Naive thymus-derived CD4-positive, alpha-beta T cell (primary cell): Measurements from ENCODE around the gene SAP30BP. TPM values are rescaled to one million over a fixed set of nuclear protein-coding genes. Genes with fewer than 3 reads are reported as not detected.

ENCODE experiments used
- ATAC-seq: fragments of 150-1000 bp; cut with Tn5 transposase; 2 replicates; pipeline ENCODE4 v1.10.0; 2021; ENCODE audit warnings: mild to moderate bottlenecking, moderate library complexity
- CTCF ChIA-PET: fragments of 350-600 bp; sonication (Branson Sonifier 250); formaldehyde crosslinking; loops from one replicate; lab custom pipeline; 2021; ENCODE audit warnings: antibody characterized with exemption; lab: Charles Lee
- POLR2A ChIA-PET: fragments of 350-600 bp; sonication (Branson Sonifier 250); formaldehyde crosslinking; loops from one replicate; lab custom pipeline; 2021; ENCODE audit warnings: antibody characterized with exemption, inconsistent platforms; lab: Charles Lee
- DNase-seq, 9 donors: peaks; one replicate each; pipeline versions ENCODE4 v3.0.0 to v3.0.0-alpha.2; 2020 to 2022; ENCODE audit warnings: mixed read lengths in 1 of 9
- H3K27ac ChIP-seq: one replicate; pipeline ENCODE4 v1.7.0; 2013; ENCODE audit warnings: mild to moderate bottlenecking, low read depth, low read length, moderate library complexity
- H3K27me3 ChIP-seq, 2 donors: one replicate each; pipeline ENCODE4 v1.7.0; 2013; ENCODE audit warnings: low read length in 2 of 2, mild to moderate bottlenecking in 2 of 2, moderate library complexity in 2 of 2; ENCODE audit not compliant: control insufficient read depth in 2 of 2, insufficient read depth in 2 of 2
- H3K36me3 ChIP-seq, 3 experiments: 1 replicate in 2 of 3; 2 replicates in 1 of 3; pipeline ENCODE4 v1.7.0; 2013; ENCODE audit warnings: low read length in 3 of 3, mild to moderate bottlenecking in 3 of 3, moderate library complexity in 1 of 3; ENCODE audit not compliant: insufficient read depth in 3 of 3, control insufficient read depth in 2 of 3
- H3K4me1 ChIP-seq, 2 donors: one replicate each; pipeline ENCODE4 v1.7.0; 2013; ENCODE audit warnings: low read length in 2 of 2, mild to moderate bottlenecking in 2 of 2, moderate library complexity in 1 of 2; ENCODE audit not compliant: control insufficient read depth in 2 of 2, insufficient read depth in 2 of 2
- H3K4me3 ChIP-seq: 2 replicates; pipeline ENCODE4 v1.7.0; 2013; ENCODE audit warnings: mild to moderate bottlenecking, low read length
- H3K9me3 ChIP-seq, 3 experiments: 1 replicate in 2 of 3; 2 replicates in 1 of 3; pipeline ENCODE4 v1.7.0; 2013; ENCODE audit warnings: low read length in 3 of 3; ENCODE audit not compliant: control insufficient read depth in 2 of 3
- H3K27ac Mint-ChIP-seq, 9 donors: one replicate each; pipeline ENCODE4 v1.8.0; 2020 to 2022; ENCODE audit warnings: mixed read lengths in 9 of 9, mild to moderate bottlenecking in 8 of 9, moderate library complexity in 5 of 9, inconsistent platforms in 2 of 9
- H3K27me3 Mint-ChIP-seq, 5 donors: one replicate each; pipeline ENCODE4 v1.8.0; 2021 to 2022; ENCODE audit warnings: mixed read lengths in 5 of 5, mild to moderate bottlenecking in 1 of 5
- H3K36me3 Mint-ChIP-seq, 5 donors: one replicate each; pipeline ENCODE4 v1.8.0; 2020 to 2022; ENCODE audit warnings: mixed read lengths in 5 of 5, mild to moderate bottlenecking in 3 of 5, inconsistent platforms in 1 of 5
- H3K4me1 Mint-ChIP-seq, 7 donors: one replicate each; pipeline ENCODE4 v1.8.0; 2020 to 2022; ENCODE audit warnings: mixed read lengths in 7 of 7, mild to moderate bottlenecking in 3 of 7, inconsistent platforms in 1 of 7
- H3K4me3 Mint-ChIP-seq, 10 donors: one replicate each; pipeline ENCODE4 v1.8.0; 2020 to 2022; ENCODE audit warnings: mild to moderate bottlenecking in 10 of 10, mixed read lengths in 10 of 10, moderate library complexity in 6 of 10, inconsistent platforms in 2 of 10
- H3K9me3 Mint-ChIP-seq, 11 donors: one replicate each; pipeline ENCODE4 v1.8.0; 2020 to 2022; ENCODE audit warnings: mixed read lengths in 11 of 11, mild to moderate bottlenecking in 4 of 11, inconsistent platforms in 1 of 11, moderate library complexity in 1 of 11
- intact Hi-C, 2 donors: fragments of 100-400 bp; cut with micrococcal nuclease; formaldehyde crosslinking; loops; one replicate each; pipeline ENCODE4 v1.15.1; 2023
- polyA plus RNA-seq, 2 donors: library from polyadenylated mRNA; unstranded; fragments of 300-500 nt; fragmentation: Illumina TruSeq; gene quantifications; one replicate each; pipeline ENCODE4 v1.2.3, GENCODE V29; 2021
- total RNA-seq, 6 experiments: library from RNA in 5 of 6; stranded (reverse) in 5 of 6; gene quantifications; 1 replicate in 5 of 6; 2 replicates in 1 of 6; pipeline ENCODE4 v1.2.3 and lab custom pipeline; 2021 to 2026

SAP30BP gene
- total and polyA plus RNA-seq, 7 experiments from 2014 or later = 69.5 to 198 (median 114) TPM

DNA sequence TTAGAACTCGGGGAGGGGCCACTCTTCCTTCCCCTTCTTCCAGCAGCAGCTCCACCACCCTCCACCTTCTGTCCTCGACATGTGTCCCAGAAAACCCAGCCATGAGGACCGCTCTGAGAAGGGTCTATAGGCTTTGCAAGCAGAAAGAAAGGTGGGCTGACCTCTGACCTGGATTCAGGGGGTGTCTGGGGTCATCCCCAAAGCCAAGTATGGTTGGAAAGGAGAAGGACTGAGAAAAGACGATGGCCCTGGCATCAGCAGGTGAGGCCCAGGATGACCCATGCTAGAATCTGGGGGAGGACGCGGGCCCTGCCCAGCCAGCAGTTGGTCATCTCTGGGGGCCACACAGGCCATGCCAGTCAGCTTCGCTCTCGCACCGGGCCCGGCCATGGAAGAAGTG, 40.0 kb upstream of the SAP30BP start:
- ATAC-seq (no peak), DNase-seq (no peak)
- POLR2A ChIA-PET = no interaction called here
- H3K27me3 Mint-ChIP-seq = no peaks in the 10 kb centered on the region
- no peak overlapping the region for H3K27ac Mint-ChIP-seq
- Histone ChIP-seq H3K4me1 (no peaks in the 10 kb centered on the region), H3K9me3 (no peaks in the 10 kb centered on the region), H3K4me3 (no peak overlapping the region), H3K36me3 (peaks cover 0 to 69% (median 0%) of the 10 kb centered on the region in 3 experiments), H3K27me3 (no peaks in the 10 kb centered on the region), H3K27ac (no peak overlapping the region)
- intact Hi-C loops = no loop called here
- H3K4me1 Mint-ChIP-seq = peaks cover 0 to 5% (median 0%) of the 10 kb centered on the region in 7 donors
- H3K36me3 Mint-ChIP-seq = no peaks in the 10 kb centered on the region
- H3K9me3 Mint-ChIP-seq = no peaks in the 10 kb centered on the region
- CTCF ChIA-PET = interaction anchor here (4.4 kb wide), 1 partner anchor 122 kb away, joined by 25 read pairs; no protein-coding TSS in a partner anchor
- no peak overlapping the region for H3K4me3 Mint-ChIP-seq

DNA sequence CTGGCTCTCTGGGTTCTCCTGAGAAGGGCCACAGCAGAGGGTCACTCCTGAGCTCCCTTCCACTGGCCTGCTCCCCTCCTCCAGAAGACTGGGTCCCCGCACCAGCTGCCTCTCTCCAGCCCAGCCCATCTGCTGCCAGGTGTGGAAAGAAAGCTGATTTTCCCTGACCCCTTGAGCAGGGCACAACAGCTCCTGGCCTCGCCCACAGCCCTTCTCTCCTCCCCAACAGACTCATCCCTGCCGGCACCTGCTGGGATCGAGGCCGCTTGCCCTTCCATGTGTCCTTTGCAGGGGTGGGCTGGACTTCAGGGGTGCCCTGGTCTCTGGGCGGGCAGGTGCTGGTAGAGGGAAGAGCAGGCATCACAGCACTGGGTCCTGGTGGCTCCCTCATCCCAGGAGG, 38.7 kb upstream of the SAP30BP start:
- intact Hi-C loops = no loop called here
- Histone ChIP-seq H3K9me3 (no peaks in the 10 kb centered on the region), H3K4me3 (no peak overlapping the region), H3K4me1 (peaks cover 0 to 4% of the 10 kb centered on the region in 2 donors), H3K27ac (no peak overlapping the region), H3K27me3 (no peaks in the 10 kb centered on the region), H3K36me3 (peaks cover 0 to 64% (median 0%) of the 10 kb centered on the region in 3 experiments)
- no peak overlapping the region for H3K27ac Mint-ChIP-seq
- CTCF ChIA-PET = interaction anchor here (0.7 to 3.0 kb wide), 2 partner anchors 27 to 120 kb away, joined by 3 to 23 read pairs; no protein-coding TSS in a partner anchor
- no peak overlapping the region for H3K4me3 Mint-ChIP-seq
- no peaks in the 10 kb centered on the region for H3K36me3 Mint-ChIP-seq
- ATAC-seq (no peak), DNase-seq (no peak)
- POLR2A ChIA-PET = no interaction called here
- H3K4me1 Mint-ChIP-seq = peaks cover 0 to 8% (median 3%) of the 10 kb centered on the region in 7 donors
- H3K27me3 Mint-ChIP-seq = no peaks in the 10 kb centered on the region
- no peaks in the 10 kb centered on the region for H3K9me3 Mint-ChIP-seq

DNA sequence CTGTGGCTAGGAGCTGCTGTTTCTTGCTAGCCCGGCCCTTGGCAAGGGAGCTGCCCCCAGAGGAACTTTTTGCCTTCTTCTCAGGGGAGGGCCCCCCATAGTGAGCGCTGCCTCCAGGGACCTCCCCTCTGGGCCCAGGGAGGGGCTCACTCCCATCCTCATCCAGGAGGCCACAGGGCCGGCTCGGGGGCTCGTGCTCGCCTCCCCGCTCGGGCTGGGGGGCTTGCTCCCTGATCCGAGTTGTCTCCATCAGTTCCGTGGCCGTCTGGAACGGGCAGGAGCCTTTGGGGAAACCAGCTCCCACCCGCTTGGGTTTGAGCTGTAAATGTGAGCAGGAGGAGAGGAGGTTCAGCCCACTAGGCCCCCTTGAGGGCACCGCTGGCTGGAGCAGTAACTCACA, 38.0 kb upstream of the SAP30BP start:
- no peak overlapping the region for H3K27ac Mint-ChIP-seq
- no peaks in the 10 kb centered on the region for H3K27me3 ChIP-seq
- ChIA-PET CTCF (interaction anchor here (1.0 to 3.0 kb wide), 2 partner anchors 119 to 124 kb away, joined by 4 to 23 read pairs; no protein-coding TSS in a partner anchor), POLR2A (interaction anchor here (0.7 kb wide), 1 partner anchor 18 kb away, joined by 3 read pairs; no protein-coding TSS in a partner anchor)
- H3K9me3 Mint-ChIP-seq = no peaks in the 10 kb centered on the region
- DNase-seq = no peak
- ATAC-seq = no peak
- peaks cover 0 to 8% of the 10 kb centered on the region in 2 donors for H3K4me1 ChIP-seq
- H3K4me3 ChIP-seq = no peak overlapping the region
- no peaks in the 10 kb centered on the region for H3K9me3 ChIP-seq
- intact Hi-C loops = no loop called here
- peaks cover 0 to 60% (median 0%) of the 10 kb centered on the region in 3 experiments for H3K36me3 ChIP-seq
- H3K27ac ChIP-seq = no peak overlapping the region
- no peaks in the 10 kb centered on the region for H3K27me3 Mint-ChIP-seq
- H3K4me1 Mint-ChIP-seq = peaks cover 3 to 14% (median 7%) of the 10 kb centered on the region in 7 donors
- H3K4me3 Mint-ChIP-seq = no peak overlapping the region
- no peaks in the 10 kb centered on the region for H3K36me3 Mint-ChIP-seq

DNA sequence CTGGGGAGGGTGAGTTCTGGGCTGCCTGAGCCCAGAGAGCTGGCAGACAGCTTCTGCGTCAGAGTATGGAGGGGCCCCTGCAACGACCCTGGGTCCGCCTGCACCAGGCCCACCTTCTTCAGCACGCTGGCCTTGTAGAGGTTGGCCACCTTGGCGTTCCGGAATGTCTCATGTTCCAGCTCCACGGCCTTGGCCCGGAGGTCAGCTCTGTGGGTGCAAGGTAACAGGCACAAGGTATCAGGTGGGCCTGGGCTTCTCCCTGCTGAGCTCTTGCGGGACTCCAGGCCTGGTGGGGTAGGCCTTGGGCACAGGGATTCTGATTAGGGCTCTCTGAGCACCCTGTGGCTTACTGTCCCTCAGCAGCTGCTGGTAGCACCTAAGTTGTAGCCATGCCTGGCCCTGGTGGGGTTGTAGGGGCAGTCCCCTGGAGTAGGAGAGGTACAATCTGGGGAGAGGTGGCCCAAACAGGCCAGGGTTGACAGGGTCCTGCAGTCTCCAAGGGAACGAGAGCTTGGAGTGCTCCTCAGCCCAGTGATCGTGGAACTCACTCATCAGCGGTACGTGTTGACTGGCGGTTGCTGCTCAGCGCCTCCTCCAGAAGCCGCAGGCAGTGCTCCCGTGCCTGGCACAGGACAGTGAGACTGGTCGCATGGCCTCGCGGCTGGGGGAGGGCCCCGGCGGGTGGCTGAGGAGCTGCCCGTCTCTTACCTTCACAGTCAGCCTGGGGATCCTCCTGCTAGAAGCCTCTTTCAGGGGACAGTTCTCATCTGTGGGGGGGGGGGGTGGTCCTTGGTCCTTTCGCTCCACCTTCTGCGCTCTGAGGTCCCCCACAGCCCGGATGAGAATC, 36.8 kb upstream of the SAP30BP start:
- POLR2A ChIA-PET = interaction anchor here (1.0 kb wide), 1 partner anchor 123 kb away, joined by 3 read pairs; no protein-coding TSS in a partner anchor
- ATAC-seq (no peak), DNase-seq (no peak)
- Histone ChIP-seq H3K4me3 (no peak overlapping the region), H3K36me3 (peaks cover 0 to 49% (median 0%) of the 10 kb centered on the region in 3 experiments), H3K27ac (no peak overlapping the region), H3K9me3 (no peaks in the 10 kb centered on the region), H3K4me1 (peaks cover 0 to 8% of the 10 kb centered on the region in 2 donors), H3K27me3 (no peaks in the 10 kb centered on the region)
- peaks cover 3 to 14% (median 7%) of the 10 kb centered on the region in 7 donors for H3K4me1 Mint-ChIP-seq
- no peaks in the 10 kb centered on the region for H3K27me3 Mint-ChIP-seq
- intact Hi-C loops = no loop called here
- H3K27ac Mint-ChIP-seq = no peak overlapping the region
- no peaks in the 10 kb centered on the region for H3K9me3 Mint-ChIP-seq
- H3K4me3 Mint-ChIP-seq = no peak overlapping the region
- CTCF ChIA-PET = interaction anchor here (0.6 to 4.8 kb wide), 4 partner anchors 117 to 1823 kb away, joined by 4 to 106 read pairs (median 14); no protein-coding TSS in a partner anchor
- H3K36me3 Mint-ChIP-seq = no peaks in the 10 kb centered on the region

DNA sequence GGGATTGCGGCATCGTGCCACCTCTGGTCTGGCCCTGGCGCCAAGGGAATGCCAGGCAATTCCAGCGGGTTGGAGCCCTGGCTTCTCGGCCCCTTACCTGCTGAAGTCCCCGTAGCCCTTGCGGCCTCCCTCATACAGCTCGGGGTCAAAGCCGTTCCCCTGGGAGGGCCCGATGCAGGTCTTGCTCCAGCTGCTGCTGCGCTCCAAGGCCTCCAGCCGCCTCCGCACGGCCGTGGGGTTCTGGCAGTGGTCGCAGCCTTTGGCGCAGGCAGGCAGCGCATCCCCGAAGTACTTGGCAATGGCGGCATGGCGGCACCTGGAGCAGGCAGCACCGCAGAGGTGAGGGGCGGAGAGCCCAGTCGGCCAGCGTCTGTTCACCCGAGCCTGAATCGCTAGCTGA, 35.8 kb upstream of the SAP30BP start:
- Mint-ChIP-seq H3K36me3 (no peaks in the 10 kb centered on the region), H3K9me3 (no peaks in the 10 kb centered on the region), H3K4me1 (peaks cover 3 to 14% (median 7%) of the 10 kb centered on the region in 7 donors), H3K27ac (no peak overlapping the region), H3K27me3 (no peaks in the 10 kb centered on the region), H3K4me3 (no peak overlapping the region)
- intact Hi-C loops = no loop called here
- no peak overlapping the region for H3K4me3 ChIP-seq
- H3K9me3 ChIP-seq = no peaks in the 10 kb centered on the region
- ATAC-seq = no peak
- POLR2A ChIA-PET = no interaction called here
- DNase-seq = no peak
- CTCF ChIA-PET = interaction anchor here (0.6 to 4.8 kb wide), 2 partner anchors 116 to 1822 kb away, joined by 4 to 106 read pairs; no protein-coding TSS in a partner anchor
- H3K27me3 ChIP-seq = no peaks in the 10 kb centered on the region
- H3K4me1 ChIP-seq = peaks cover 0 to 8% of the 10 kb centered on the region in 2 donors
- peaks cover 0 to 39% (median 0%) of the 10 kb centered on the region in 3 experiments for H3K36me3 ChIP-seq
- H3K27ac ChIP-seq = no peak overlapping the region

DNA sequence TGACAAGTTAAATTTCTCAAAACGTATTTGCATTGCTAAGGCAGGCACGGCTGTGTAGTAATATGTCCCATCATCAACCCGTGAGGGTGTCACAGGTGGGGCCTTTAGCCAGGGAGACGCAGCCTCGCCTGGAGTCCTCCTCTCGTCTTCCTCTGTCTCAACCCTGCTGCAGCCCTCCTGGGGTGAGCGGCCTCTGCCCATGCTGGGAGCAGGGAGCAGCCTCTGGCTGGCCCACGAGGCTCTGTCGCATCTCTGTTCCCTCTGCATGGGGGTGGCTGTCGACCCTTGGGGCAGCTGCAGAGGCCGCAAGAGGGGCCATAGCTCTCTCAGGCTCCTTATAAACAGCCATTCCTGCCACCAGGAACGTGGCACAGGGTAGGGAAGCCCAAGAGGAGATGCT, 34.7 kb upstream of the SAP30BP start:
- ChIA-PET POLR2A (no interaction called here), CTCF (interaction anchor here (0.6 to 4.8 kb wide), 24 partner anchors 8 to 365 kb away, joined by 3 to 106 read pairs (median 4); partner anchors contain the start of genes GALK1, MYO15B and SLC25A19)
- H3K4me1 ChIP-seq = peaks cover 0 to 8% of the 10 kb centered on the region in 2 donors
- no peak overlapping the region for H3K4me3 Mint-ChIP-seq
- no peaks in the 10 kb centered on the region for H3K27me3 Mint-ChIP-seq
- H3K36me3 ChIP-seq = peaks cover 0 to 28% (median 0%) of the 10 kb centered on the region in 3 experiments
- no peak overlapping the region for H3K4me3 ChIP-seq
- H3K27ac Mint-ChIP-seq = no peak overlapping the region
- H3K27ac ChIP-seq = no peak overlapping the region
- no peak for DNase-seq
- H3K9me3 Mint-ChIP-seq = no peaks in the 10 kb centered on the region
- no peaks in the 10 kb centered on the region for H3K27me3 ChIP-seq
- H3K36me3 Mint-ChIP-seq = no peaks in the 10 kb centered on the region
- H3K9me3 ChIP-seq = no peaks in the 10 kb centered on the region
- ATAC-seq = no peak
- peaks cover 3 to 14% (median 7%) of the 10 kb centered on the region in 7 donors for H3K4me1 Mint-ChIP-seq
- intact Hi-C loops = no loop called here
